Right kidney (tissue), 1 donor: Measurements from ENCODE around the gene MYO10.

Experiments used
- DNase-seq: peaks from one replicate; pipeline ENCODE4 v3.0.0-alpha.2; 2016

Gene MYO10

GRCh38 chr5:16709691-16710433 is 226.2 kb downstream of the MYO10 start:
- no peak for DNase-seq

GRCh38 chr5:16707869-16708192 is 228.3 kb downstream of the MYO10 start:
- no peak for DNase-seq

DNA sequence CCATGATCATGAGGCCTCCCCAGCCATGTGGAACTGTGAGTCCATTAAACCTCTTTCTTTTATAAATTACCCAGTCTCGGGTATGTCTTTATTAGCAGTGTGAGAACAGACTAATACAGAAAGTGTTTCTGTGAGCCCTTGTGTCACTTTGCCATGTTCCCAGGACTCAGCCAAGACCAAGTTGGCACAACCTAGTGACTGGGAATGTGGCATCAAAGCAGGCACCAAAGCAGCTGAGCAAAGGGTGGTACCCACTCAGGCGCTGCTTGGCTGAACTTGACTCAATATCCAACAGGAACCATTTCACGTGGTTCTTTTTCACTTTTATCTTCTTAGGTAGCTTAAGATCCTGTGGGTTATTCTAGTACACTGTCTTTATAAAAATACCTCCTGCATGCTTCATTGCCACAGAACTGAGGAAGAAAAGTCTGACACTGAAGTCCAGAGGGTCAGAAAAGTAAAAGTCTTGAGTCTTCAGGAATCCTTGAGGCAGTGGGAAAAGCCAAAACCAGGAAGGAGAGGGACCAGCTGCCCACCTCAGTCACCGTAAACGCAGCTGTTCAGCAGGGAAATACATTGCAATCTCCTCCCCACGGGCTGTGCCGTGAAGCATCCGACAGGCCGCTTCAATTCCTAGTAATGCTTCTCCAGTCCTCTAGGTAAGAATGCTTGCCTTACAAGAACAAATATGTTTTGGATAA is 228.8 kb downstream of the MYO10 start:
- DNase-seq: no peak

GRCh38 chr5:16704945-16705344 is 231.1 kb downstream of the MYO10 start:
- no peak for DNase-seq

DNA sequence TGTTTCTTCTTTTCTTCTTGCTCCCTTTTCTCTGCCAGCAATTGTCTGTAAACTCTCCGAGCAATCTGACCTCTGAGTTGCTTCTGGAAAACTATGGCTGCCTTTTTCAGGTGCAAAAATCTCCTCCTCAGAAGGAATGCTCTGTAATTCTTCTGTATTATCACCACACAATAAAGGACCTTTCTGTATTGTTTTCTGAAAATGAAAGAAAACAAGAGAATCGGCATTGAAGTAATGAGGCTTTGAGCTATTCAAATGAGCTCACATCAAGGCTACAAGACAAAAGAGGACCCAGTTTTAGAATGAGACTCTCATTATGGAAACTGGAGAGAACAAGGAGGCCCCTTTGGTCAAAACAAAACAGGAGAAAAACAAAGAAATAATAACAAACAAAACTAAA is 233.1 kb downstream of the MYO10 start:
- no peak for DNase-seq

DNA sequence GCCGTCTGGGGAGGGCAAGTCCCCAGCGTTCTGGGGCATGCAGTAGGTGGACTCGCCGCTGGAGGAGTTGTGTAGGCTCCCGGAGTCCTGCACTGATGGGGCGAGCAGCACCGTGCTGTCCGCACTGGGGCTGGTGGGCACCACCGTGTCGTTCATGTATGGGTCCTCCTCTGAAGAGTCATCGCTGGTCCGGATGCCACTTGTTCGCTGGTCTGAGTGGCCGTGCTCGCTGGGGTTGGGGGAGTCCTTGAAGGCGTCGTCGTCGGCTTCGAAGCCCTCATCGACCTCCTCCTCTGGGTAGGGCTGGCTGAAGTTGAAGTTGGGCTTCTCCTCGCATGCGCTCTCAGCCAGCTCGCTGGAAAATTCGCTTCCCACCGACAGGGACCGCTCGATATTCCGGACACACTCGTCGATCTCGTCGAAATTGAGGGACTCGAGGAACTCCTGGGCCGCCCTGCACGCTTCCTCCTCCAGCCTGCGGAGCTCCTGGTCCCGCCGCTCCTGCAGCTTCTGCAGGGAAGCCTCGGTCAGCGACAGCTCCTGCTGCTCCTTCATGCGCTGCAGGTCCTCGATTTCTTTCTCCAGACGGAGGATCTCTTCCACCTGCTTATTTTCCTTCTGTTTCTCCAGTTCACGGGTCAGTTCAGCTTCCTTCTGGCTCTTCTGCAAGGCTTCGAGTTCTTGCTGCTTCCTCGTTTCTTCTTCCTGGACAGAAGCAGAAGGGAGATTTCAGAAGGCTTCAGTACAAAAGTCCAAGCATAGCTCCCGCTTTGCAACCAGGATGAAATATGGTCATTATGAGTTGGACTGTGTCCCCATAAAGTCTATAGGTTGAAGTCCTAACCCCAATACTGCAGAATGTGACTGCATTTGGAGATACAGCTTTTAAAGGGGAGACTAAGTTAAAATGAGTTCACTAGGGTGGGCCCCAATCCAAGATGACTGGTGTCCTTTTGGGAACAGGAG is 234.7 kb downstream of the MYO10 start:
- DNase-seq: no peak

DNA sequence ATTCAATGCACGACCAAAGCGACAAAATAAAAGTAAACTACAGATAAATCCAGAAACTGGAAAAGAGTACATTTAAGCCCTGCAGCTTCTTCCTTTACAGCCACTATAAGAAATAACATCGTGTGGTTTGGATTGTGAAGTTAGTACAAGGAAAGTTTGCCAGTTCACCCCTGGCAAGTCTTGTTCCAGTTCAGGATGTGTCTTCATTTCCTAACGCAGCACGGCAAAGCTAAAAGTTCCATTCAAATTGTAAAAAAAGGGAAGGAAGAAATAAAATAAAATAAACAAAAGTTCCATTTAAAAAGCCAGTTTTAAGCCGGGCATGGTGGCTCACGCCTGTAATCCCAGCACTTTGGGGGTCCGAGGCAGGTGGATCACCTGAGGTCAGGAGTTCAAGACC is 236.0 kb downstream of the MYO10 start:
- DNase-seq: no peak

- no peak for DNase-seq
Measured at GRCh38 chr5:16695779-16696178, 240.3 kb downstream of the MYO10 start.

GRCh38 chr5:16693879-16694278 is 242.2 kb downstream of the MYO10 start:
- DNase-seq: no peak

GRCh38 chr5:16691731-16692130 is 244.4 kb downstream of the MYO10 start:
- no peak for DNase-seq

GRCh38 chr5:16690243-16690852 is 245.7 kb downstream of the MYO10 start:
- no peak for DNase-seq

GRCh38 chr5:16687898-16688297 is 248.2 kb downstream of the MYO10 start:
- DNase-seq: no peak

GRCh38 chr5:16685069-16685468 is 251.0 kb downstream of the MYO10 start:
- no peak for DNase-seq

GRCh38 chr5:16681876-16682275 is 254.2 kb downstream of the MYO10 start:
- peak; percentile 21 for DNase-seq

- no peak for DNase-seq
Measured at GRCh38 chr5:16679863-16680262, 256.2 kb downstream of the MYO10 start.

GRCh38 chr5:16679190-16679589 is 256.9 kb downstream of the MYO10 start:
- DNase-seq: no peak

DNA sequence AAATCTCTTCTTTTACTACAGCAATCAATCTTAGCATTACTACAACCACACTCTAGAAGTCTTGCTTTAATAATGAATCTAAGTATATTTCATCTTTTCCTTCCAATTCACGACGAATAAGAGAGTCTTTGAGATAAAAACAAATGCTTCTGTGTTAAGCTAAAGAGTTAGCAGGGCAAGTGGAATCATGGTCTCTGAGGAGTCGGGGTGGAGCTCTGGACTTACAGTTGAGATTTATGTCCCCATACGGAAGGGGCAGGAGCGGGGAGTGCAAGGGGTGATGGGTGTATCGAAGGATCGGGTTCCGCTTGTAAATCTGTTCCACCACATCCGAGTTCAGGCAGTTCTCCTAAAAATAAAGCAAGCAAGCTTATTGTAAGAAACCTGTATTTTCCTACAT is 260.3 kb downstream of the MYO10 start:
- DNase-seq: peak; percentile 22

- no peak for DNase-seq
Measured at GRCh38 chr5:16674750-16675149, 261.3 kb downstream of the MYO10 start.

GRCh38 chr5:16673241-16674201 is 262.6 kb downstream of the MYO10 start:
- DNase-seq: no peak

DNA sequence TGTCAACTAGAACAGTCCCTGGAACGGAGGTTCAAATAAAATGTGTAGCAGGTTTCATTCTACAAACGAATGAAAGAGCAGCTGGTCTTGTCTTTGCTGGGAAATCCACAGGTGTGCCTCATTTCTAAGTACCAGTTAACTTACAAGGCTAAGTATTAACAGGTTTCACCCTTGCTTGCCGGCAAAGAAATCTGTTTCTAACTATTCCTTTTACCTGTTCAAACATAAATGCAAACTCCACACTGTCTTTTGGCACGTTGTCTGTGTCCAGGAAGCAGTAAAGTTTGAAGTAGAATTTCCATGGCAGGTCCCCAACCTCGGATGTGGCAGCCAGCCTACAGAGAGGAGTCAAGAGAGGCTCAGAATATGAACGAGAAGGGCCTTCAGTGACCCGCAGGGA is 264.9 kb downstream of the MYO10 start:
- DNase-seq: no peak

- DNase-seq: no peak
Measured at GRCh38 chr5:16669776-16670175, 266.3 kb downstream of the MYO10 start.
